H9 (cell line): Measurements from ENCODE around the gene TMSB4X. TPM values are rescaled to one million over a fixed set of nuclear protein-coding genes. Genes with fewer than 3 reads are reported as not detected.

Source experiments
- DNase-seq: peaks from one replicate; pipeline ENCODE4 v3.0.0-alpha.2; 2017
- H2AFZ ChIP-seq: one replicate; pipeline ENCODE4 v1.6.1; 2013; ENCODE audit warnings: mild to moderate bottlenecking, low read length, control low read depth, moderate library complexity
- H2AK5ac ChIP-seq: 2 replicates; pipeline ENCODE4 v1.6.1; 2013; ENCODE audit warnings: low read length, control low read depth, mixed read lengths; ENCODE audit not compliant: insufficient read length
- H2BK120ac ChIP-seq: one replicate; pipeline ENCODE4 v1.6.1; 2013; ENCODE audit warnings: low read depth, mild to moderate bottlenecking, low read length, control low read depth, inconsistent platforms; ENCODE audit not compliant: poor library complexity, severe bottlenecking
- H2BK12ac ChIP-seq: 2 replicates; pipeline ENCODE4 v1.6.1; 2013; ENCODE audit warnings: low read length, control low read depth, mixed read lengths, low read depth; ENCODE audit not compliant: insufficient read length
- H2BK15ac ChIP-seq: 2 replicates; pipeline ENCODE4 v1.6.1; 2013; ENCODE audit warnings: low read depth, low read length, control low read depth
- H2BK20ac ChIP-seq: one replicate; pipeline ENCODE4 v1.6.1; 2013; ENCODE audit warnings: low read depth, mild to moderate bottlenecking, low read length, control low read depth, inconsistent platforms; ENCODE audit not compliant: poor library complexity, severe bottlenecking
- H2BK5ac ChIP-seq: 2 replicates; pipeline ENCODE4 v1.6.1; 2013; ENCODE audit warnings: low read length, control low read depth, mixed read lengths; ENCODE audit not compliant: insufficient read length
- H3K14ac ChIP-seq: 2 replicates; pipeline ENCODE4 v1.6.1; 2013; ENCODE audit warnings: low read length, control low read depth; ENCODE audit not compliant: insufficient read depth
- H3K18ac ChIP-seq: 2 replicates; pipeline ENCODE4 v1.6.1; 2013; ENCODE audit warnings: low read depth, mild to moderate bottlenecking, mixed read lengths, low read length, control low read depth; ENCODE audit not compliant: insufficient read length
- H3K23ac ChIP-seq: 2 replicates; pipeline ENCODE4 v1.6.1; 2013; ENCODE audit warnings: low read length, control low read depth, mixed read lengths, low read depth; ENCODE audit not compliant: insufficient read length
- H3K23me2 ChIP-seq: 2 replicates; pipeline ENCODE4 v1.6.1; 2013; ENCODE audit warnings: low read depth, mild to moderate bottlenecking, mixed read lengths, low read length, control low read depth; ENCODE audit not compliant: insufficient read length, poor library complexity, severe bottlenecking
- H3K27ac ChIP-seq: 2 replicates; pipeline ENCODE4 v1.5.1; 2013; ENCODE audit warnings: low read length, control low read depth, mixed read lengths, low read depth; ENCODE audit not compliant: insufficient read length
- H3K27me3 ChIP-seq: 2 replicates; pipeline ENCODE4 v1.6.1; 2013; ENCODE audit warnings: low read length, control low read depth, inconsistent platforms; ENCODE audit not compliant: insufficient read depth
- H3K4ac ChIP-seq: 2 replicates; pipeline ENCODE4 v1.6.1; 2013; ENCODE audit warnings: low read depth, mild to moderate bottlenecking, control low read depth, inconsistent platforms, low read length, moderate library complexity
- H3K4me1 ChIP-seq: 2 replicates; pipeline ENCODE4 v1.6.1; 2013; ENCODE audit warnings: low read length, control low read depth, inconsistent platforms; ENCODE audit not compliant: insufficient read depth
- H3K4me2 ChIP-seq: 2 replicates; pipeline ENCODE4 v1.6.1; 2013; ENCODE audit warnings: low read length, control low read depth, mixed read lengths; ENCODE audit not compliant: insufficient read length, insufficient read depth
- H3K56ac ChIP-seq: 2 replicates; pipeline ENCODE4 v1.6.1; 2013; ENCODE audit warnings: low read depth, mild to moderate bottlenecking, mixed read lengths, low read length, control low read depth; ENCODE audit not compliant: insufficient read length
- H3K79me1 ChIP-seq: 2 replicates; pipeline ENCODE4 v1.6.1; 2013; ENCODE audit warnings: low read depth, mild to moderate bottlenecking, moderate library complexity, low read length, control low read depth, inconsistent platforms; ENCODE audit not compliant: insufficient read depth, poor library complexity, severe bottlenecking
- H3K79me2 ChIP-seq: 2 replicates; pipeline ENCODE4 v1.6.1; 2013; ENCODE audit warnings: low read length, control low read depth, inconsistent platforms; ENCODE audit not compliant: insufficient read depth
- H3K9ac ChIP-seq: 2 replicates; pipeline ENCODE4 v1.6.1; 2013; ENCODE audit warnings: low read length, control low read depth, mixed read lengths; ENCODE audit not compliant: insufficient read length; ENCODE audit errors: extremely low read depth
- H3K9me3 ChIP-seq: one replicate; pipeline ENCODE4 v1.6.1; 2013; ENCODE audit warnings: low read depth, low read length, inconsistent platforms; ENCODE audit not compliant: control insufficient read depth
- H3T11ph ChIP-seq: one replicate; pipeline ENCODE4 v1.6.1; 2013; ENCODE audit warnings: mild to moderate bottlenecking, low read length, control low read depth, inconsistent platforms
- H4K20me1 ChIP-seq: one replicate; pipeline ENCODE4 v1.6.1; 2013; ENCODE audit not compliant: control insufficient read depth, insufficient read length, insufficient read depth
- H4K5ac ChIP-seq: 2 replicates; pipeline ENCODE4 v1.6.1; 2013; ENCODE audit warnings: low read depth, mild to moderate bottlenecking, mixed read lengths, low read length, control low read depth; ENCODE audit not compliant: insufficient read length
- H4K8ac ChIP-seq: replicated peaks from 2 replicates; pipeline ENCODE4 v1.6.1; 2013; ENCODE audit warnings: low read length, control low read depth, mixed read lengths, low read depth; ENCODE audit not compliant: insufficient read length
- H4K91ac ChIP-seq: 2 replicates; pipeline ENCODE4 v1.6.1; 2013; ENCODE audit warnings: low read depth, mild to moderate bottlenecking, moderate library complexity, mixed read lengths, low read length, control low read depth; ENCODE audit not compliant: insufficient read length
- H3K27ac Mint-ChIP-seq, 3 experiments: 2 replicates in 2 of 3; 3 replicates in 1 of 3; pipeline ENCODE4 v1.8.0; 2020 to 2021; ENCODE audit warnings: mixed read lengths in 3 of 3, mild to moderate bottlenecking in 1 of 3, moderate library complexity in 1 of 3
- H3K27me3 Mint-ChIP-seq: 2 replicates; pipeline ENCODE4 v1.8.0; 2021; ENCODE audit warnings: low read depth, mild to moderate bottlenecking, moderate library complexity, mixed read lengths
- H3K36me3 Mint-ChIP-seq, 3 experiments: 2 replicates in 2 of 3; 3 replicates in 1 of 3; pipeline ENCODE4 v1.8.0; 2020 to 2021; ENCODE audit warnings: low read depth in 3 of 3, mixed read lengths in 3 of 3; ENCODE audit not compliant: insufficient read depth in 1 of 3
- H3K4me1 Mint-ChIP-seq, 2 experiments: 2 replicates each; pipeline ENCODE4 v1.8.0; 2020; ENCODE audit warnings: mixed read lengths in 2 of 2
- H3K4me3 Mint-ChIP-seq, 2 experiments: 2 replicates in 1 of 2; 3 replicates in 1 of 2; pipeline ENCODE4 v1.8.0; 2020 to 2021; ENCODE audit warnings: mild to moderate bottlenecking in 2 of 2, mixed read lengths in 2 of 2, moderate library complexity in 1 of 2
- H3K9me3 Mint-ChIP-seq, 2 experiments: 2 replicates in 1 of 2; 3 replicates in 1 of 2; pipeline ENCODE4 v1.8.0; 2020; ENCODE audit warnings: mild to moderate bottlenecking in 2 of 2, mixed read lengths in 2 of 2, moderate library complexity in 1 of 2
- CTCF ChIP-seq: fragments of 200-600 bp; sonication (generic); conservative IDR thresholded peaks from 3 replicates; pipeline ENCODE4 v1.8.0; 2021; ENCODE audit warnings: antibody characterized with exemption, mild to moderate bottlenecking
- WGBS: extraction: QIAGEN DNeasy Blood & Tissue Kit; methylation state at CpG from one replicate; pipeline ENCODE4 v1.1.7; 2013; ENCODE audit warnings: missing lambda C conversion rate, low lambda C conversion rate, mixed read lengths; ENCODE audit not compliant: insufficient read length; ENCODE audit errors: extremely low coverage; 5-methylcytosine and 5-hydroxymethylcytosine counted together
- total RNA-seq: library from RNA; stranded (reverse); gene quantifications from 2 replicates; pipeline ENCODE4 v1.2.1, GENCODE V29; 2021

Gene TMSB4X
- total RNA-seq, 1 experiment from 2014 or later, result 2,733 TPM

GRCh38 chrX:13014111-13015096, 39.5 kb downstream of the TMSB4X start:
- Histone ChIP-seq H3K23ac (no peak overlapping the region), H3K56ac (no peak overlapping the region), H3K9me3 (no peaks in the 10 kb centered on the region), H2BK5ac (no peak overlapping the region), H2BK20ac (no peak overlapping the region), H3K18ac (no peak overlapping the region), H4K8ac (no peak overlapping the region), H2AK5ac (no peak overlapping the region), H3T11ph (no peak overlapping the region), H4K91ac (no peak overlapping the region), H3K79me1 (no peaks in the 10 kb centered on the region), H3K4ac (no peak overlapping the region), H3K79me2 (no peaks in the 10 kb centered on the region), H2BK12ac (no peak overlapping the region), H2AFZ (no peak overlapping the region), H3K4me1 (no peaks in the 10 kb centered on the region), H3K23me2 (no peaks in the 10 kb centered on the region), H4K5ac (no peak overlapping the region), H2BK120ac (no peak overlapping the region), H4K20me1 (no peaks in the 10 kb centered on the region), H3K27me3 (no peaks in the 10 kb centered on the region), H3K14ac (no peak overlapping the region), H3K4me2 (no peak overlapping the region), H2BK15ac (no peak overlapping the region), H3K9ac (no peak overlapping the region), H3K27ac (no peak overlapping the region)
- no CpG with 5 or more reads among the region's 7 CpGs for WGBS
- Mint-ChIP-seq H3K27ac (no peak overlapping the region), H3K9me3 (peaks cover 57 to 72% of the 10 kb centered on the region in 2 experiments), H3K4me3 (no peak overlapping the region), H3K36me3 (peaks cover 2 to 5% (median 2%) of the 10 kb centered on the region in 3 experiments; a peak in 2 of 7 replicates), H3K27me3 (0 out of 2 replicates have a peak, but pooled peaks cover 2% of the 10 kb centered on the region), H3K4me1 (peaks cover 21 to 25% of the 10 kb centered on the region in 2 experiments)
- DNase-seq, result no peak
- no peak for TF ChIP-seq CTCF
